ENCODE results near the gene BRD3OS.

DNA sequence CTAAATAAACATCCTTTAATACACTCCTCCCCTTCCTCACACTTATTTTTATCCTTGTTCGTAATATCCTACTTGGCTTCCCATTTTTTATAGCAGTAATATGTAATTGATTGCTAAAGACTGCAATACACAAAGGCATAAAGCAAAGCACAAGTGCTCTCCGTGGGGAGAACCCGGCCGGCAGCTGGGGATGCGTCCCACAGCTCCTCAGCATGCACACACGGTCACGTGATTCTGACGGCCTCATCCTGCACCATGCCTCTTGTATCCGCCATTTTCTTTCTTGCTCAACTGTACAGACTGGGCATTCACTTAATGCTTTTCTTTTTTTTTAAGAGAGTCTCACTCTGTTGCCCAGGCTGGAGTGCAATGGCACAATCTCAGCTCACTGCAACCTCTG, 2.8 kb downstream of the BRD3OS start:
- TF ChIP-seq, protein P1, sequence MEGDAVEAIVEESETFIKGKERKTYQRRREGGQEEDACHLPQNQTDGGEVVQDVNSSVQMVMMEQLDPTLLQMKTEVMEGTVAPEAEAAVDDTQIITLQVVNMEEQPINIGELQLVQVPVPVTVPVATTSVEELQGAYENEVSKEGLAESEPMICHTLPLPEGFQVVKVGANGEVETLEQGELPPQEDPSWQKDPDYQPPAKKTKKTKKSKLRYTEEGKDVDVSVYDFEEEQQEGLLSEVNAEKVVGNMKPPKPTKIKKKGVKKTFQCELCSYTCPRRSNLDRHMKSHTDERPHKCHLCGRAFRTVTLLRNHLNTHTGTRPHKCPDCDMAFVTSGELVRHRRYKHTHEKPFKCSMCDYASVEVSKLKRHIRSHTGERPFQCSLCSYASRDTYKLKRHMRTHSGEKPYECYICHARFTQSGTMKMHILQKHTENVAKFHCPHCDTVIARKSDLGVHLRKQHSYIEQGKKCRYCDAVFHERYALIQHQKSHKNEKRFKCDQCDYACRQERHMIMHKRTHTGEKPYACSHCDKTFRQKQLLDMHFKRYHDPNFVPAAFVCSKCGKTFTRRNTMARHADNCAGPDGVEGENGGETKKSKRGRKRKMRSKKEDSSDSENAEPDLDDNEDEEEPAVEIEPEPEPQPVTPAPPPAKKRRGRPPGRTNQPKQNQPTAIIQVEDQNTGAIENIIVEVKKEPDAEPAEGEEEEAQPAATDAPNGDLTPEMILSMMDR (IDR thresholded peaks at IDR 0.05; ENCODE audit: low read depth, low read length), result no peak
- no peak for TF ChIP-seq EZH2phosphoT487 (IDR thresholded peaks at IDR 0.05; ENCODE audit: low read depth)

Data from OCI-LY3 (cell line).